CD4-positive, alpha-beta T cell treated with Interferon alpha-2 for 1 hour (primary cell): ENCODE results near the gene LRPAP1.

Experiments used
- DNase-seq, 2 donors: peaks; one replicate each; pipeline ENCODE4 v3.0.0-alpha.2; 2020 to 2022

LRPAP1 gene

DNA sequence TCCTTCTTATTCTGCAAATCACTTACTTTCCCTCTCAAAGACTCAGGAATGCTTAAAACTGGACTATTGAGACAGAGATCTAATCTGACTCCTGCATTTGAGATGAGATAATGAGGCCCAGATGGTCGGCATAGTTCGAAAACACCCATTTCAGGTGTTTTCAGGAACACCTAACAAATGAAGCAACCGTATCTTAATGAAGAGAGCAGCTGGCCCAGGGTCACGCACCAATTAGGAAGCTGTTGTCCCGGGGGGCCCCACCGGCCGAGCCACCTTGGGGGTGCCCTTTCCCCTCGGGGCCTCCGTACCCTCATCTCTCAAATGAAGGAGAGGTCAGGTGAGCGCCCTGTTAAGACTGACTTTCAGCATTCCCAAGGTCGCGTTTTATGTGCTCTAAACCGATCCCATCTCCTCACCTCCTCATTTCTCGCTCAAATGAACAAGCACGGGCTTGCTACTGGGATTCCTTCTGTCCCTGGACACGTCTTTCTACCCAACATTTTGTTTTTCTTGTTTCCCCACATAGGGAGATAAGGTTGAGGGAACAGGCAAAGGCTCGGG is 824 bp downstream of the LRPAP1 start:
- DNase-seq = no peak

- no peak for DNase-seq
Observed at GRCh38 chr4:3530663-3531254, 1.5 kb downstream of the LRPAP1 start.

DNA sequence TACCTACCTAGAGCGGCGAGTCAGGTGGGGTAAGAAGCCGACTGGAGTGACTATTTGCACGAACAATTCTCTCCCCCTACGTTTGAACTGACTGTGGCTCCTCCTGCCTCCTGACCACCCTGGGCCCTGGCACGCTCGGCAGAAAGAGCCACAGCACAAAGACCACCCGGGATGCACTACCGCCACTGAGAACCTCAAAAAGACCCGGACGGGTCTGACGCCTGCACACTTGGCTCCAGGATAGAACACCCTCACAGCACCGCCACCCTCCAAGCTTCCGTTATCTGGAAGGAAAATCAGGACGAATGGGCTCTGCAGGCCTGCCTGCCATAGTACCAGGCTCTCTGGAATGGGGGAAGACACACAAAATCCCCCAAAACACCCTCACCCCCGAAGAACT is 2.2 kb downstream of the LRPAP1 start:
- no peak for DNase-seq

DNA sequence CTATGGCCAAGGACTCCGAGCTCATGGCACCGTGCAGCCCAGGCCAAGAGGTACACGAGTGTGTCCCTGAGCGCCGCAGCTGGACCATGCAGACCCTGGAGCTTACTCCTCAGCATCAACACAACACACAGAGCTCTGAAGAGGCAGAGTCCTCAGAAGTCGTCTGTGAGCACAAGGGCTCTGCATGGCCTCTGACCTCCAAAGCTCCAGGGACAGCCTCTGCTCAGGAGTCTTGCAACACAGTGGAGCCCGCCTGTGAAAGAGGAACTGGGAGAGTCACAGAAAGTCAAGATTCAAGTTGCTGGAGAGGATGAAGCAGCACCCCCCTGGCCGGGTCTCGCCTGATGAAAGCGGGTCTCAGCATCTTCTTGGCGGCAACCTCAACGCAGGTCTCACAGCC is 2.9 kb downstream of the LRPAP1 start:
- peak in 1 of 2 donors; percentile 44 for DNase-seq

DNA sequence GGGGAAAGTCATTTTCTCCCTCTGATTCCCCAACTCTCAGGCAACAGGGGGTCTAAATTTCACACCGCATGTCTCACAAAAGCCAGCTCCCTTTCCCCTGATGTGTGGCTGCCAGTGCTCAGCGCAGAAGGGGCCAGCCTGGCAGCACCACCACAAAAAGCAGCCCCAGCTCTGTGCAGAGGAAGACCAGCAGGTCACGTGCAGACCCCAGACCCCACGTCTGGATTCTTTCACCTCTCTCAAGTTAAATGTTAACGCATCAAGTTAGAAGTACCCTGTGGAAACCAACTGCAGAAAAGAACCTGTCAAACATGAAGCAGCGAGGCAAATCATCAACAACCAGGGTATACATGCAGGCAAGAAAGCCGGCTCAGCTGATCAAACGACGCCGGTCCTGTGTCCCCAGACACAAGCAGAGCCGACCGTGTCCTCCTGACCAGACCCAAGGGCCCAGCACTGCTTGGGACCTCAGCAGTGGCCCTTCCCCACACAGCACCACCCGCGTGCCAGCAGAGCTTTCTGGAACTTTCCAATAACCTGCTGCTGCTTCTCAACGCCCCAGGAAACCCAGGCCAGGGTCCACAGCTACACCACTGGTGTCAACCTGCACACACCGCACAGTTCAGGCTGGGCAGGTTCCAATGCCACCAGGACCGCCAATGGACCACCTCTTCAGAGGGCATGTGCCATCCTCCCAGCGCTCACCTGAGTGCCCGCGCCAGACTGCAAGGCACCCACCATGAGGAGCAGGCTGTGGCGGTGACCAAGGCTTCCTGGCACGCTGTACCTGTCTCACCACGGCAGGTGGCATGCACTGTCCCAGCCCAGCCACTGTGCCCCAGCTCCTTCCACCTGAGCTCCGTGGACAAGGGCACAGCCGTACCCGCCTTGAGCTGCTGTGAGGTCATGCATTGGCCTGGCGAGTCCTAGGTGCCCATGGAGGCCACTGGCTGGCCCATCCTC is 4.0 kb downstream of the LRPAP1 start:
- no peak for DNase-seq

DNA sequence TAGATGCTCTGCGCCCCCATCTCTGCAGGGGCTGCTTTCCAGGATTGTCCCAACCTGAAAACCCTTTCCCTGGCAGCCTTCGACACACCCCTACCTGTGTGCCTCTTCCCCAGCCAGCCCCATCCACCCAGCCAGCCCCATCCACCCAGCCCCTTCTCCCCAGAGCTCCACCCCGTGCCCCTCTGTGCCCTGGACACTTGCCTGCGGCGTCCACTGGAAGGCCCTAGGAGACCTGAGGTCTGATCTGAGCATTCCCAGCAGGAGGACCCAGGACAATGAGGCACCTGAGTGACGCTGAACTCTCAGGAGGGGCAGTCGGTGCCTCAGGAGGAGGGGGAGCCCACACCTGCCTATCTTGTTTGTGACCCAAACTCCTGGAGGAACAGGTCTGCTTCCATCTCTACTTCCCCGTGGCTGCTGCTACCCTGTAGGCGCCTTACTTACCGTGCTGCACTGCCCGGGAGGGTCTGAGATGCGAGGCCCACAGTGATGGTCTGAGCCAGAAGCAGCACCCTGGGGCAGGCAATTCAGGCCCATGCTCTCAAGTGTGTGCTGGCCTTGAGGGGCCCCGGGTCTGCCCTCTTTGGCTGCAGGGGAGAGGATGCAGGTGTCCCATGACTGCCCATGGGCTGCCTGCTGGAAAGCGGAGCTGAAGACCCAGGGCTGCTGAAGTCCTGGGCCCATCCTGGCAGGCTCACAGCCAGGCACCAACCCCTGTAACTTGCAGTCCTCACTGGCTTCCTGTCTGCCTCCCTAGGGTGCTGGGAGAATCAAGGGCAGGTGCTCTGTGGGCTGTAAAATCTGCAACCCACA is 4.9 kb downstream of the LRPAP1 start:
- no peak for DNase-seq

DNA sequence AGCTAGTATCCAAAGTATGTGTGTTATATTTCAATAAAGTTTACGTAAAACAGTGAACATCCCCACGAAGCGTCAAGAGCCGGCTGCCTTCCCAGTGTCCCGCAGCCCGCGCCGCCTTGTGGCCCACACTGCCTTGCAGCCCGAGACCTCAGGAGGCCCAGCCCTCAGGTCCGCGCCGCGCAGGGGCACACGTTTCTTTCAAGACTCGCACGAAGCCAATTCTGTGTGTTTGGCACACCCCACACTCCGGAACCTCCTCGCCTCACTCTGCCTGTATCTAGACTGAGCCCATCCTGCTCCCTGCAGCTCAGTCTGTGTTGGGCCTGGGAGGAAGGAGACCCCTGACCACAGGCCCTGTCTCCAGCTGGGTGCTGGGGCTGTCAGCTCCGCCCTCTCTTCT is 5.8 kb downstream of the LRPAP1 start:
- DNase-seq = no peak

DNA sequence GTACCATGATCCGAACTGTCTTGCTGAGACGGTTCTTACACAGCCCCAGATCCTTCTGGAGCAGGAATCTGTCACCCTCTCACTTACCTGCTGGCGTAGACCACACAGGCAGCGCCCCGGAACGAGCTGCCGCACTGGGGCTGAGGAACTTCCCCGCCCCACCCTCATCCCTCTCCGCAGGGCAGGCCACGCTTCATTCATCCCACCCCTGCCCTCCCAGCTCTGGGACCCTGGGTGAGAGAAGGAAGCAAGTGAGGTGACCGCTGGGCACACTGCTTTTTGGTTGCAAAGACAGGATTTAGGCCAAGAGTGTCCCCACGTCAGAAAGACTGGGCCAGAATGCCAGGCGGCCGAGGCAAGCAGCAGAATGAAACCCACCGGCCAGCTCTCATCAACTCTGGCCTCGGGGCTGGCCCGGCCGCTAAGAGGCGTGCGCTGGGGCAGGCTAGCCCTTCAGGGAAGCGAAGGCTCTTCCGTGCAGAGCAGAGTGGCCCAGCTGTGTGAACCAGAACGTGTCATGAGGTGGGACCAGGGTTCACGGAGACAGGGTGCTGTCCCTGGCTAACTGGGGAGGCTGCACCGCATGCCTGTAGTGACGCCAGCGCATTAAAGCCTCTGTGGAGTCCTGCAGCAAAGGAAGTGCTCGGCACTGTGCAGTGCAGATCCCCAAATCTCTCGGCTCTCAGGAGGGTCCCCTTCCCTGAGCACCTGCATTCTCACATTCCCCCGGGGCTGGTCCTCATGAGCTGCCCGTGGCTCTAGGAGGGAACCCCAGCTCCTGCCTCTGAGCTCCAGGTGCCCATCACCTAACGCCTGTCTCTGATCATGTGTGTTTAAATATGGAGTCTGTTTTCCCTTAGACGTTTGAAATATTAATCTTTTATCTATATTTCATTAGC is 6.4 kb downstream of the LRPAP1 start:
- DNase-seq = no peak

GRCh38 chr4:3524920-3525319 is 7.3 kb downstream of the LRPAP1 start:
- DNase-seq = no peak

GRCh38 chr4:3524349-3524748 is 7.9 kb downstream of the LRPAP1 start:
- DNase-seq = no peak

DNA sequence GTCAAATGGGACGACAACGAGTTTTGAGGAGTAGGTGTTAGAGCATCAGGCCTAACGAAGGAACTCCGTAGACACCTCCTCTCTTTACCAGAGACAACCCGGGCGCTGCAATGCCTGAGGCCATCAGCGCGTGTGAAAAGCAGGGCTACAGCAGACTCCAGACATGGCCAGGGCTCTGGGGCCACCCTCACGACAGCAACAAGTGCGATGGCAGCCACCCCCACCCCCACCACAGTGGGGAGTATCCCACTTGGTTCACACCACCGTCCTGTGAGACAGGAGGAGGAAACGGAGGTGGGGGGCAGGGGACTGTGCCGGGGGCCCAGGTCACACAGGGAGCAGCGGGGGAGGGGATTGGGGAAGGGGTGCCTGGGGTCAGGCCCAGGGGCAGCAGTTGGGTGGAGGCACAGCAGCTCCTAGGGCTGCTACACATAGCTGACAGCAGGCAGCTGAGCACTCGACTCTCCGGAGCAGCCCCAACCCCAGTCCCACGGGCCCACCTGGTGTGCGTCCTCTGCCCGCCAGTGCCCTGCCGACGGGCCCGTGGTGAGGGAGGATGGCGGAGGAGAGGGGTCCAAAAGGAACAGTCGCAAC is 8.5 kb downstream of the LRPAP1 start:
- no peak for DNase-seq

GRCh38 chr4:3523146-3523627 is 9.0 kb downstream of the LRPAP1 start:
- DNase-seq = no peak

DNA sequence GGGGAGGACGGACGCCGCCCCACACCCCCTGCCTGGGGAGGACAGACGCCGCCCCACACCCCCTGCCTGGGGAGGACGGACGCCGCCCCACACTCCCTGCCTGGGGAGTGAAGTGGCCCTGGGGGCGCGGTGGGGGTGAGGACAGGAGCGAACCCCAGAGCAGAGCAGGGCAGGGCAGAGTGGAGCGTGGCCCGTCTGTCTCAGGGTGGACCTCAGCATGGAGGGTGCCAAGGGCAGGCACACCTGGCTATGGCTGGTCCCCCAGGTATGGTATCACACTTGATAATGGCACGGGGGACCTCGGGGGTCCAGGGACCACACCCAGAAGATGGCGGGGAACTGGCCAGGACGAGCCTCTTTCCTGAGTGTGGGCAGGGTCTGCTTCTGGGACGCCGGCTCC is 9.6 kb downstream of the LRPAP1 start:
- DNase-seq = no peak

DNA sequence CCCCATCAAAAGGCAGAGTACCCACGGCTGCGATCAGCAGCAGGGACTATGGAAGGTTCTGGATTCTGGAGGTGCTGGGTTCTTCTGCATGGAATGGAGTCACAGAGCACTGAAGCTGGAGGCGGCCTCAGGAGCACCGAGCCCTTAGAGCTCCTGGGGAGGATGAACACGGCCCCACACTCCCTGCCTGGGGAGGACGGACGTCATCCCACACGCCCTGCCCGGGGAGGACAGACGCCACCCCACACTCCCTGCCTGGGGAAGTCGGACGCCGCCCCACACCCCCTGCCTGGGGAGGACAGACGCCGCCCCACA is 9.9 kb downstream of the LRPAP1 start:
- no peak for DNase-seq

DNA sequence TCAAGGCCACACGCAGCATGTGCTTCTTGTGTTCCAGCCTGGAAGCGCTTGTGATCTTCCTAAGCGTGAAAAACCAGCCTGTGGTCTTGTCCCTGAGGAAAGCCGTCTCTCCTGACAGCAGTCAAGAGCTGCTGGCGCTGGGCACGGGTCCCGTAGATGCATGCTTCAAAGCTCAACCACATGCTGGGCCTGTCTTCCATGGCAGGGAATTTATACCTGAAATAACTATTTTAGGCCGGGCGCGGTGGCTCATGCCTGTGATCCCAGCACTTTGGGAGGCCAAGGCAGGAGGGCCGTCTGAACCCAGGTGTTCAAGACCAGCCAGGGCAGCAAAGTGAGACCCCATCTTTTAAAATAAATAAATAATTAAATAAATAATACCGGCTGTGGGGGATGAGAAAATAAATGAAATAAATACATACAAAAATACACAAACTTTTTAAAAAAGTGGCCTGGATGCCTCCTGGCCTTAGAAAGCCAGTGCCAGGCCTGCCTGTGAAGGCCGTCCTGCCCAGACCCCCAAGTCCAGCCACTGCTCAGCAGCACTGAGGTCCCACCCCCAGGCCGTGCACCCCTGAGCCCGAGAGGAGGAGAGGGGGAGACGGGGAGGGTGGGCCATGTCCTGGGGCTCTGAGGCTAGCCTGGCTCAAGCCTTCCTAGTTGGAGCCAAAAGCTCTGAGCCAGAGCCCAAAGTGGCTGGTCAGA is 10.4 kb downstream of the LRPAP1 start:
- no peak for DNase-seq

DNA sequence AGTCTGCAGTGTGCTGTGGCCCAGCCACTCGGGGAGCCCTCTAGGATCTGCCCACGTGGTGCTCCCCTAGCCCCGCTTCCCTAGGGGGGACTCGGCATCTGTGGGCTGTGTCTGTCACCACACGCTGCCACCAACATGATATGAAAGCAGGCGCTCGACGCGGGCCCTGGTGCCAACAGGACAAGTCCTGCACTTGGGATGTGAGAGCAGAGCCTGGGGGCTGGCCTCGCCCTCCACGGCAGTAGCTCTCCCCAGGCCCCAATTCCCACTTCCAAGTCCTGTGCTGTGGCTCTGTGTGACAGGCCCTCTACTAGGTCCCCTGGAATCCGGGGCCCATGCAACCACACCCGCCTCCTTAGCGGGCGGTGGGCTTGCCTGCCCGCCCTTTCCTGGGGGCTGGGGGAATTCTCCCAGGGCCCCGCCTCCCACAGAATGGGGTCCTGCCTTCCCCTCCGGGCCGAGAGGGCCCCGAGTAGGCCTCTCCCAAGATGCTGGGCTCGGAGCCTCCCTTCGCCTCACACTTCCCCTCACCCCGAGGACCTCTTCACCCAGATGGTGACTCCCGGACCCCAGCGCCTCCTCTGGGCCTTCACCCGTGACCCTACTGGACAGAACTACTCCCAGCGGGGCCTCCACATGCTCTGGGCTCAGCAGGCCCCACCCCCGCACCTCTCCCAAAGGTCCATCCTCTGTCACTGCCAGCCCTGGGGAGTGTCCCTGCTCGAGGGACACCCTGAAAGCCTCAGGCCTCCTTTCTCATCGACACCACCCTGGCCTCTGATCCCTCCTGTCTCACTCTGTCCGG is 11.2 kb downstream of the LRPAP1 start:
- DNase-seq = no peak

DNA sequence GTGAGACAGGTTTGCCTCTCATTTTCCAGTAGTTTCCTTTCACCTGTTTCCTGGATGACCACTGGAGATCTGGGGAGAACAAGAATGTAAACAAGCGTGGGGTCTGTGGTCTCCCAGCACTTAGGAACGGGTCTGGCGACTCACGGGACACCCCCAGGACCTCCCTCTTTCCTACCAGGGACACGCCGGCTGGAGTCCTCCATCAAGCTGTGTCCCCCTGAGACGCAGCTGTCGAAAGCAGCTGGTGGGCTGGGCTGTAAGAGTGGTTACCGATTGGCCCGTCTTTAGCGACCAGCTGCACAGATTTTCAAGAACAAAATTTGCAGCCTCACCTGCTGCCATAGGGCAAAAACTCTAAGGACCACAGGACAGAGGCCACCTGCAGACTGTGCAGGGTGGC is 11.9 kb downstream of the LRPAP1 start:
- no peak for DNase-seq

GRCh38 chr4:3519468-3520264 is 12.6 kb downstream of the LRPAP1 start:
- no peak for DNase-seq

DNA sequence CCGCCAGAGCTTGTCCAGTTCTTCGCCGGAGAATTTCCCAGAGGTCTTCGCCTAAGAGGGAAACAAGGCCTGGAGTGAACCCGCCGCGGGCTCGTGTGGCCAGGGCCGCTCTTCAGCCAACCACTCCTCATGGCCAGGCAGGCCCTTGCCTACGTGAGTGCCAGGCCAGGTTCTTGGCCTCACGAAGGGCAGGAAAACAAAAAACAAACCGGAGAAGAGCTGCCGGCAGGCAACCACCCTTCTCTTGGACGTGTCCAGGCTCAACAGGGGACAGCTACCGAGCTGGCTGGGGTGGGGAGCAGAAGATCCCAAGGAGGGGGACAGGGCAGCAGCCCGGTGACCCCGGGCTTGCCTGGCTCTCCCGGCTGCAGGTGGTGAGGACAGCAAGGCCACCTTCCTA is 13.3 kb downstream of the LRPAP1 start:
- DNase-seq = no peak
